ENCODE data around the gene ENGASE.

DNA sequence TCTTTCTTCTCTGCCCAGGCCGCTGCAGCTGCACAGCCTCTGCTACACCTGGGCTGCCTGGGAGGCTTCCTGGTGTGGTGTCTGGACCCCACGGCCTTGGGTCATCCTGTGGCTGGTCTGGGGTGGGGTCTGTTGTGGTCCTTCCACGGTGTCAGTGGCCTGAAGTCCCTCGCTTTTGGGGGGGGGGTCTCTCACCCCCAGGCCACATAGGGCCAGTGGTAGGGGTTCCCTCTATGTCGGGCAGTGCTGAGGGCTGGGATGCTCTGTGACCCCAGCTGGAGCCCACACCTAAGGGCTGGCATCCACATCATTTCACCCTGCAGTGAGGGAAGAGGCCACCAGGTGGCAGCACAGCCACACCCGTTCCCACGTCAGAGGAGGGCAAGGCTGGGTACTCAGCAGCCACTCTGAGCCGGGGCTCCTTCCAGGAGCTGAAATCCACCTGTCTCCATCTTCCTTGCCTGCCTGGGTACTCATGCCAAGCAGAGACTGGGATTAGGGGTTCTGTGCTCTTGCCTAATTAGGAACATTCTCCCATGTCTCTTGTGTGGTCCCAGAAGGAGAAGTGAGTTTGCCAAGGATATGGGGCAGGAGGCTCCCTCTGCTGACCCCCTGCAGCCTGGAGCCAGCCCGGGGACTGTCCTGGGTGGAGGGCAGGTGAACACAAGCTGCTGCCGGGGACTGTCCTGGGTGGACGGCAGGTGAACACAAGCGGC lies 13.0 kb downstream of the ENGASE start:
- TF ChIP-seq, protein P1, sequence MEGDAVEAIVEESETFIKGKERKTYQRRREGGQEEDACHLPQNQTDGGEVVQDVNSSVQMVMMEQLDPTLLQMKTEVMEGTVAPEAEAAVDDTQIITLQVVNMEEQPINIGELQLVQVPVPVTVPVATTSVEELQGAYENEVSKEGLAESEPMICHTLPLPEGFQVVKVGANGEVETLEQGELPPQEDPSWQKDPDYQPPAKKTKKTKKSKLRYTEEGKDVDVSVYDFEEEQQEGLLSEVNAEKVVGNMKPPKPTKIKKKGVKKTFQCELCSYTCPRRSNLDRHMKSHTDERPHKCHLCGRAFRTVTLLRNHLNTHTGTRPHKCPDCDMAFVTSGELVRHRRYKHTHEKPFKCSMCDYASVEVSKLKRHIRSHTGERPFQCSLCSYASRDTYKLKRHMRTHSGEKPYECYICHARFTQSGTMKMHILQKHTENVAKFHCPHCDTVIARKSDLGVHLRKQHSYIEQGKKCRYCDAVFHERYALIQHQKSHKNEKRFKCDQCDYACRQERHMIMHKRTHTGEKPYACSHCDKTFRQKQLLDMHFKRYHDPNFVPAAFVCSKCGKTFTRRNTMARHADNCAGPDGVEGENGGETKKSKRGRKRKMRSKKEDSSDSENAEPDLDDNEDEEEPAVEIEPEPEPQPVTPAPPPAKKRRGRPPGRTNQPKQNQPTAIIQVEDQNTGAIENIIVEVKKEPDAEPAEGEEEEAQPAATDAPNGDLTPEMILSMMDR (IDR thresholded peaks at IDR 0.05) = peak in 2 of 3 experiments; percentile 79 to 87
- TF ChIP-seq POLR2A (IDR thresholded peaks at IDR 0.05; ENCODE audit: low read depth) (no peak), EP300 (IDR thresholded peaks at IDR 0.05) (no peak), POLR2AphosphoS5 (IDR thresholded peaks at IDR 0.05) (peak in 1 of 2 donors; percentile 22)
